ENCODE data around the gene NIF3L1.

Gene NIF3L1

DNA sequence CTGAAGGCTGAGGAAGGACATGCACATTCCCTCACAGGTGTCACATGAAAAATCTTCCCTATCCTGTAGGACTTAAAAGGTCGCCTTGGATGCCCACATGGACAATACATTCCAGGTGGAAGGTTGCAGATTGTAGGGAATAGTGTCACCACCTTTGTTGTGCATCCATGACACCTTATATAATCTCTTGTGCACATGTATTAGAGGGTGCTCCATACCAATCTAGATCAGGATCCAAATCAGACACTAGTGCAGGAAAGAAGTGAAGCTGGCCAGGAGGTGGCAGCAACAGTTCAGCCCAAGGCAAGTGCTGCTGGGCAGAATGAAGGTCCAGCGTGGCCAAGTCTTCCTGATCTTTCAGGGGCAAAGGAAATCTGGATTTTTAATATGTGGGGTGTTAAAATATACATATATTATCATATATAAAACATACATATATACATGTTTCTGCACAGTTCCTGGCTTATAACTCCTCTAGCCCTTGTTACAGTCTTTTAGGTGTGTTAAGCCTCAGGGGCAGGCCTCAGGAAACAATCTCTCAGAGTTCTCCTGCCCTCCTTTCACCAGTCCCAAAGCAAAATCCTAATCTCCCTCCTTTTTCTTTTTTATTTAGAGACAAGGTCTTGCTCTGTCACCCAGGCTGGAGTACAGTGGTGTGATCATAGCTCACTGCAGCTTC, 16.6 kb downstream of the NIF3L1 start:
- TF ChIP-seq SNAI2 (CRISPR knock-in tag; IDR thresholded peaks at IDR 0.05) (no peak), ZNF565 (CRISPR knock-in tag; conservative IDR thresholded peaks at IDR 0.05; ENCODE audit: low read depth) (no peak), TCF4 (CRISPR knock-in tag; IDR thresholded peaks at IDR 0.05; ENCODE audit: borderline replicate concordance) (no peak)
- TF ChIP-seq, protein P1, sequence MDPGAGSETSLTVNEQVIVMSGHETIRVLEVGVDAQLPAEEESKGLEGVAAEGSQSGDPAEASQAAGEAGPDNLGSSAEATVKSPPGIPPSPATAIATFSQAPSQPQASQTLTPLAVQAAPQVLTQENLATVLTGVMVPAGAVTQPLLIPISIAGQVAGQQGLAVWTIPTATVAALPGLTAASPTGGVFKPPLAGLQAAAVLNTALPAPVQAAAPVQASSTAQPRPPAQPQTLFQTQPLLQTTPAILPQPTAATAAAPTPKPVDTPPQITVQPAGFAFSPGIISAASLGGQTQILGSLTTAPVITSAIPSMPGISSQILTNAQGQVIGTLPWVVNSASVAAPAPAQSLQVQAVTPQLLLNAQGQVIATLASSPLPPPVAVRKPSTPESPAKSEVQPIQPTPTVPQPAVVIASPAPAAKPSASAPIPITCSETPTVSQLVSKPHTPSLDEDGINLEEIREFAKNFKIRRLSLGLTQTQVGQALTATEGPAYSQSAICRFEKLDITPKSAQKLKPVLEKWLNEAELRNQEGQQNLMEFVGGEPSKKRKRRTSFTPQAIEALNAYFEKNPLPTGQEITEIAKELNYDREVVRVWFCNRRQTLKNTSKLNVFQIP (CRISPR knock-in tag; IDR thresholded peaks at IDR 0.05; ENCODE audit: borderline replicate concordance, low read depth) = no peak
- ATAC-seq = peak; percentile 89

DNA sequence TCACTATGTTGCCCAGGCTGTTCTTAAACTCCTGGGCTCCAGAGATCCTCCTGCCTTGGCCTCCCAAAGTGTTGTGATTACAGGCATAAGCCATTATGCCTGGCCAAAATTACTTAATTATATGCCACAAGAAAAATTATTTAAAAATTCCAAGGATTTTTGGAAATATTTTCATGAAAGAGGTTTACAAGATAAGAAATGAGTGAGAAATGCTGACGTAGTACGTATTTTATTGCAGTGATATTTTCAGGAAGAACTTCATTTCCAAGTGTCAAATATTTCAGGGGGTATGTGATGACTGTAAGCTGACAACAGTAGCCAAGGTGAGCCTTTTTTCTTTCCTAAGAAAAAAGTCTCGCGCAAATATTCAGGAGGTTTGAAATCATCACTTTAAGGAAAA, 20.8 kb downstream of the NIF3L1 start:
- no peak for TF ChIP-seq TOX (CRISPR knock-in tag; IDR thresholded peaks at IDR 0.05; ENCODE audit: borderline replicate concordance)
- TF ChIP-seq CSDC2 (CRISPR knock-in tag; IDR thresholded peaks at IDR 0.05) = no peak
- no peak for TF ChIP-seq ARNTL (CRISPR knock-in tag; IDR thresholded peaks at IDR 0.05; ENCODE audit: borderline replicate concordance, low read depth)
- TF ChIP-seq TCF4 (CRISPR knock-in tag; IDR thresholded peaks at IDR 0.05; ENCODE audit: borderline replicate concordance) = no peak
- TF ChIP-seq, protein P2, sequence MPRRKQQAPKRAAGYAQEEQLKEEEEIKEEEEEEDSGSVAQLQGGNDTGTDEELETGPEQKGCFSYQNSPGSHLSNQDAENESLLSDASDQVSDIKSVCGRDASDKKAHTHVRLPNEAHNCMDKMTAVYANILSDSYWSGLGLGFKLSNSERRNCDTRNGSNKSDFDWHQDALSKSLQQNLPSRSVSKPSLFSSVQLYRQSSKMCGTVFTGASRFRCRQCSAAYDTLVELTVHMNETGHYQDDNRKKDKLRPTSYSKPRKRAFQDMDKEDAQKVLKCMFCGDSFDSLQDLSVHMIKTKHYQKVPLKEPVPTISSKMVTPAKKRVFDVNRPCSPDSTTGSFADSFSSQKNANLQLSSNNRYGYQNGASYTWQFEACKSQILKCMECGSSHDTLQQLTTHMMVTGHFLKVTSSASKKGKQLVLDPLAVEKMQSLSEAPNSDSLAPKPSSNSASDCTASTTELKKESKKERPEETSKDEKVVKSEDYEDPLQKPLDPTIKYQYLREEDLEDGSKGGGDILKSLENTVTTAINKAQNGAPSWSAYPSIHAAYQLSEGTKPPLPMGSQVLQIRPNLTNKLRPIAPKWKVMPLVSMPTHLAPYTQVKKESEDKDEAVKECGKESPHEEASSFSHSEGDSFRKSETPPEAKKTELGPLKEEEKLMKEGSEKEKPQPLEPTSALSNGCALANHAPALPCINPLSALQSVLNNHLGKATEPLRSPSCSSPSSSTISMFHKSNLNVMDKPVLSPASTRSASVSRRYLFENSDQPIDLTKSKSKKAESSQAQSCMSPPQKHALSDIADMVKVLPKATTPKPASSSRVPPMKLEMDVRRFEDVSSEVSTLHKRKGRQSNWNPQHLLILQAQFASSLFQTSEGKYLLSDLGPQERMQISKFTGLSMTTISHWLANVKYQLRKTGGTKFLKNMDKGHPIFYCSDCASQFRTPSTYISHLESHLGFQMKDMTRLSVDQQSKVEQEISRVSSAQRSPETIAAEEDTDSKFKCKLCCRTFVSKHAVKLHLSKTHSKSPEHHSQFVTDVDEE (CRISPR knock-in tag; IDR thresholded peaks at IDR 0.05) = no peak
- TF ChIP-seq, protein P1 (CRISPR knock-in tag; IDR thresholded peaks at IDR 0.05; ENCODE audit: borderline replicate concordance, low read depth) = no peak
- no peak for TF ChIP-seq ZNF565 (CRISPR knock-in tag; conservative IDR thresholded peaks at IDR 0.05; ENCODE audit: low read depth)
- no peak for TF ChIP-seq ZNF8 (CRISPR knock-in tag; IDR thresholded peaks at IDR 0.05)
- no peak for TF ChIP-seq ZC3H10 (CRISPR knock-in tag; IDR thresholded peaks at IDR 0.05)
- TF ChIP-seq, protein P3, sequence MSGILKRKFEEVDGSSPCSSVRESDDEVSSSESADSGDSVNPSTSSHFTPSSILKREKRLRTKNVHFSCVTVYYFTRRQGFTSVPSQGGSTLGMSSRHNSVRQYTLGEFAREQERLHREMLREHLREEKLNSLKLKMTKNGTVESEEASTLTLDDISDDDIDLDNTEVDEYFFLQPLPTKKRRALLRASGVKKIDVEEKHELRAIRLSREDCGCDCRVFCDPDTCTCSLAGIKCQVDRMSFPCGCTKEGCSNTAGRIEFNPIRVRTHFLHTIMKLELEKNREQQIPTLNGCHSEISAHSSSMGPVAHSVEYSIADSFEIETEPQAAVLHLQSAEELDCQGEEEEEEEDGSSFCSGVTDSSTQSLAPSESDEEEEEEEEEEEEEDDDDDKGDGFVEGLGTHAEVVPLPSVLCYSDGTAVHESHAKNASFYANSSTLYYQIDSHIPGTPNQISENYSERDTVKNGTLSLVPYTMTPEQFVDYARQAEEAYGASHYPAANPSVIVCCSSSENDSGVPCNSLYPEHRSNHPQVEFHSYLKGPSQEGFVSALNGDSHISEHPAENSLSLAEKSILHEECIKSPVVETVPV (CRISPR knock-in tag; IDR thresholded peaks at IDR 0.05) = no peak
- no peak for TF ChIP-seq ISL1 (CRISPR knock-in tag; IDR thresholded peaks at IDR 0.05)
- TF ChIP-seq, protein P4, sequence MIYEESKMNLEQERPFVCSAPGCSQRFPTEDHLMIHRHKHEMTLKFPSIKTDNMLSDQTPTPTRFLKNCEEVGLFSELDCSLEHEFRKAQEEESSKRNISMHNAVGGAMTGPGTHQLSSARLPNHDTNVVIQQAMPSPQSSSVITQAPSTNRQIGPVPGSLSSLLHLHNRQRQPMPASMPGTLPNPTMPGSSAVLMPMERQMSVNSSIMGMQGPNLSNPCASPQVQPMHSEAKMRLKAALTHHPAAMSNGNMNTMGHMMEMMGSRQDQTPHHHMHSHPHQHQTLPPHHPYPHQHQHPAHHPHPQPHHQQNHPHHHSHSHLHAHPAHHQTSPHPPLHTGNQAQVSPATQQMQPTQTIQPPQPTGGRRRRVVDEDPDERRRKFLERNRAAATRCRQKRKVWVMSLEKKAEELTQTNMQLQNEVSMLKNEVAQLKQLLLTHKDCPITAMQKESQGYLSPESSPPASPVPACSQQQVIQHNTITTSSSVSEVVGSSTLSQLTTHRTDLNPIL (CRISPR knock-in tag; IDR thresholded peaks at IDR 0.05; ENCODE audit: low read depth) = no peak
- TF ChIP-seq ZFP3 (CRISPR knock-in tag; IDR thresholded peaks at IDR 0.05) = no peak
- no peak for TF ChIP-seq ZNF70 (CRISPR knock-in tag; IDR thresholded peaks at IDR 0.05)
- no peak for TF ChIP-seq BACH2 (CRISPR knock-in tag; IDR thresholded peaks at IDR 0.05; ENCODE audit: borderline replicate concordance)
- TF ChIP-seq ZFP30 (CRISPR knock-in tag; IDR thresholded peaks at IDR 0.05) = no peak
- no peak for TF ChIP-seq PPARA (CRISPR knock-in tag; IDR thresholded peaks at IDR 0.05; ENCODE audit: borderline replicate concordance)
- ATAC-seq = no peak

DNA sequence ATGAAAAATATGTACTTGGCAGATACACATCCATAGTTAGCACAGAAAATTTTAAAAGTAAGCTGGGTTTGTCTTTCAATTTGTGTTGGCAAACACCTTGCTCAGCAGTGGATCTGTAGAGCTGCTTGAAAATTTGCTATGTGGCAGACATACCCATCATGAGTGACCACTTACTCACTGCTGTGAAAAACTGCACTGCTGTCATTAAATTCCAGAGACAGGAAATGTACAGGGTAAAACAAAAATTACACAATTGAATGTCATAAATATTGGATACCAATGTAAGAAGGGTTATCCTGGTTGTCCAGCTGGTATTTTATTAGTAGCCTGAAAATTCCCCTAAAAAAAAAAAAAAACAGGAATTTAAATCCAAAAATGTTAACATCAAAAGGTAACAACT, 24.5 kb downstream of the NIF3L1 start:
- ATAC-seq = peak; percentile 58; the same call in 1 of the 3 replicates
- TF ChIP-seq ARNTL (CRISPR knock-in tag; IDR thresholded peaks at IDR 0.05; ENCODE audit: borderline replicate concordance, low read depth) = no peak
- no peak for TF ChIP-seq TOX (CRISPR knock-in tag; IDR thresholded peaks at IDR 0.05; ENCODE audit: borderline replicate concordance)
- TF ChIP-seq ZC3H10 (CRISPR knock-in tag; IDR thresholded peaks at IDR 0.05) = no peak
- TF ChIP-seq, protein P1 (CRISPR knock-in tag; IDR thresholded peaks at IDR 0.05; ENCODE audit: borderline replicate concordance, low read depth) = no peak
- TF ChIP-seq OSR1 (CRISPR knock-in tag; IDR thresholded peaks at IDR 0.05) = no peak
- TF ChIP-seq RARB (CRISPR knock-in tag; IDR thresholded peaks at IDR 0.05) = no peak
- no peak for TF ChIP-seq ZFP30 (CRISPR knock-in tag; IDR thresholded peaks at IDR 0.05)
- TF ChIP-seq ZFP3 (CRISPR knock-in tag; IDR thresholded peaks at IDR 0.05) = no peak
- TF ChIP-seq ZNF8 (CRISPR knock-in tag; IDR thresholded peaks at IDR 0.05) = no peak
- no peak for TF ChIP-seq ZNF565 (CRISPR knock-in tag; conservative IDR thresholded peaks at IDR 0.05; ENCODE audit: low read depth)
- TF ChIP-seq BACH2 (CRISPR knock-in tag; IDR thresholded peaks at IDR 0.05; ENCODE audit: borderline replicate concordance) = no peak
- TF ChIP-seq, protein P4 (CRISPR knock-in tag; IDR thresholded peaks at IDR 0.05; ENCODE audit: low read depth) = no peak
- no peak for TF ChIP-seq ZNF70 (CRISPR knock-in tag; IDR thresholded peaks at IDR 0.05)
- no peak for TF ChIP-seq ESRRG (CRISPR knock-in tag; IDR thresholded peaks at IDR 0.05)

Data from SK-N-SH treated with all-trans-retinoic acid at 6 μM for 48 hours (cell line).